Brain microvascular endothelial cell (primary cell): Measurements from ENCODE around the gene RHD.
"Not testable (repeated sequence)": the region's sequence is repeated elsewhere in the genome, so short reads cannot be mapped to it uniquely, and the experiment has no call there.

Experiments
- DNase-seq: peaks from one replicate; pipeline ENCODE4 v3.0.0-alpha.2; 2020
- H3K27ac ChIP-seq: fragments of 250-450 bp; sonication (Bioruptor Pico); 2 replicates; pipeline ENCODE4 v1.5.1; 2020; ENCODE audit warnings: mild to moderate bottlenecking, moderate library complexity
- H3K27me3 ChIP-seq: fragments of 250-450 bp; sonication (Bioruptor Pico); replicated peaks from 2 replicates; pipeline ENCODE4 v1.5.1; 2020; ENCODE audit warnings: mild to moderate bottlenecking
- H3K36me3 ChIP-seq: fragments of 250-450 bp; sonication (Bioruptor Pico); replicated peaks from 2 replicates; pipeline ENCODE4 v1.5.1; 2020; ENCODE audit warnings: mild to moderate bottlenecking
- H3K4me3 ChIP-seq: 2 replicates; pipeline ENCODE4 v1.5.1; 2011; ENCODE audit warnings: low read depth, mild to moderate bottlenecking, control low read depth, low read length, moderate library complexity
- CTCF ChIP-seq: IDR thresholded peaks from 2 replicates; pipeline ENCODE4 v1.5.1; 2011; ENCODE audit warnings: low read depth, mild to moderate bottlenecking, moderate library complexity, low read length, control low read depth, inconsistent platforms; ENCODE audit errors: missing control alignments
- in situ Hi-C: cut with HindIII; loops from 2 replicates; pipeline ENCODE4 v1.10.0; 2017; ENCODE audit warnings: low sequenced_read_pairs, low pct_ligation_motif_present

The RHD gene

GRCh38 chr1:25256578-25256965 is 15.7 kb upstream of the RHD start:
- no peak for DNase-seq
- in situ Hi-C loops, result no loop called here
- peak overlapping the region; percentile 25 for H3K27ac ChIP-seq
- H3K4me3 ChIP-seq, result no peak overlapping the region
- TF ChIP-seq CTCF, result no peak
- H3K36me3 ChIP-seq, result no peaks in the 10 kb centered on the region
- no peaks in the 10 kb centered on the region for H3K27me3 ChIP-seq

DNA sequence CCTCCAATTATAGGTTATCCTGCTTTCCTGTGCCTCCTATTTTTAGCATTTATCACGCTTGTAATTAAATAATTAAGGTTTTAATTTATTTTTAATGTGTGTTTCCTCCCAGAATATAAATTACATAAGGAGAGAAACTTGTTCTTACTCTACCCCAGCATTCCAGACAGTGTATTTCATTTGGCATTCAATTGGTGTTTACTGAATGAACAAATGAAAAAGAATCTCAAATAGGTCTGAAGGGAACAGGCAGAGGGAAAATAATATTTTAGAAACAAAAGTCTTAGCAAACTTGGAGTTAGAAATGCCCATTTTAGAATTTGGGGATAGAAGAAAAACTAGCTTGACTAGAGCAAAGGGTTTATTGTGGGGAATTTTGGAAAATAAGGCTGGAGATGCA is 15.1 kb upstream of the RHD start:
- peak overlapping the region; percentile 25 for H3K27ac ChIP-seq
- no peak overlapping the region for H3K4me3 ChIP-seq
- DNase-seq, result no peak
- in situ Hi-C loops, result no loop called here
- H3K27me3 ChIP-seq, result no peaks in the 10 kb centered on the region
- TF ChIP-seq CTCF, result no peak
- H3K36me3 ChIP-seq, result no peaks in the 10 kb centered on the region

GRCh38 chr1:25259813-25260212 is 12.5 kb upstream of the RHD start:
- H3K4me3 ChIP-seq, H3K27me3 ChIP-seq, in situ Hi-C loops, H3K36me3 ChIP-seq: not testable (repeated sequence)
- DNase-seq, result peak; percentile 29
- H3K27ac ChIP-seq, result peak overlapping the region; percentile 49
- TF ChIP-seq CTCF, result peak; percentile 44

DNA sequence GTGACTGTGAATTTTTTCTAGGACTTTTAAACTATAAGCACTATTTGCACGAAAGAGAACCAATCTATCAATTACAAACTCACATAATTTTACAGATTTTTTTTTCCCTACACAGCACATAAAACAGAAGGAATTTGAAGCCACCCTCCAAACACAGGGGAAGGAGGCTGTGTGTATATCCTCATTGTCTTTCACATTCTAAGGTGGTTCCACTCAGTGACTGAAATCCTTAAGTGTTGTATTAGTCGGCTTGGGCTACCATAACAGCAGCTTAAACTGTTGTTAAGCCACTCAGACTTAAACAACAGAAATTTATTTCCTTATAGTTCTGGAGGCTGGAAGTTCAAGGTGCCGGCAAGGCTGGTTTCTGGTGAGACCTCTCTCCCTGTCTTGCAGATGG is 12.0 kb upstream of the RHD start:
- H3K36me3 ChIP-seq, H3K27me3 ChIP-seq, DNase-seq, H3K4me3 ChIP-seq, in situ Hi-C loops: not testable (repeated sequence)
- H3K27ac ChIP-seq, result peak overlapping the region; percentile 49

DNA sequence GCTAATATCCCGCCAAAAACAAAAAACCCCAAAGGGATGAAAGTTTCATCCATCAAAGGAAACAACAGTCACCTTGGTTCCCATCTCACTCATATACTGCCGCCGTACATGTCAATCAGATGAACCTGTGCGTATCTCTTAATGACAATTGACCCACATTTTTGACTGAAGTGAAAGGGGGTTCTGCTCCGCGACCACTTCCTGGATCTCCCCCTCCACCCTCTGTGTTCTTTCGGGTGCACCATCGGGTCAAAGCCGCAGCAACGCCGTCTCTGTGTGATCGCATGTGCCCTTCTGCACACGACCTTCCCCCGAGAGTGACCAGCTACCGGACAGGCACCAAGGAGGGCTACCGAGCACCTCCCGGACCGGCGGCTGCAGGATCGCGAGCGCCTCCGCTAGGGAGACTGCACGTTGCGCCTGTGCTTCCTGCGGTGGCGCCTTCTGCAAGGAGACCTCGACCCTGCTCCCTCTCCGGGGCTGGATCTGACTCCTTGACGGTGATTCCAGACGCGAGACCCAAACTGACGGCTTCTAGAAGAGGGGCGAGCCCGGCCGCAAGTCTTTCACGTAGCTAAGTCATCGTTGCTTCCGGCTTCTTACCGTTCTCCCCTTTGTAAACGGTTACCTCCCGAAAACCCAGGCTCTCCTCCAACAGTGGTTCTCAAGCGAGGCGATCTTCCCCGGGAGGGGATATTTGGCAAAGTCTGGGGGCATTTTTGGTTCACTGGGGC is 5.6 kb upstream of the RHD start:
- H3K4me3 ChIP-seq, result peak overlapping the region; percentile 61
- in situ Hi-C loops, H3K27me3 ChIP-seq, DNase-seq, H3K36me3 ChIP-seq, H3K27ac ChIP-seq: not testable (repeated sequence)
- peak; percentile 28 for TF ChIP-seq CTCF

DNA sequence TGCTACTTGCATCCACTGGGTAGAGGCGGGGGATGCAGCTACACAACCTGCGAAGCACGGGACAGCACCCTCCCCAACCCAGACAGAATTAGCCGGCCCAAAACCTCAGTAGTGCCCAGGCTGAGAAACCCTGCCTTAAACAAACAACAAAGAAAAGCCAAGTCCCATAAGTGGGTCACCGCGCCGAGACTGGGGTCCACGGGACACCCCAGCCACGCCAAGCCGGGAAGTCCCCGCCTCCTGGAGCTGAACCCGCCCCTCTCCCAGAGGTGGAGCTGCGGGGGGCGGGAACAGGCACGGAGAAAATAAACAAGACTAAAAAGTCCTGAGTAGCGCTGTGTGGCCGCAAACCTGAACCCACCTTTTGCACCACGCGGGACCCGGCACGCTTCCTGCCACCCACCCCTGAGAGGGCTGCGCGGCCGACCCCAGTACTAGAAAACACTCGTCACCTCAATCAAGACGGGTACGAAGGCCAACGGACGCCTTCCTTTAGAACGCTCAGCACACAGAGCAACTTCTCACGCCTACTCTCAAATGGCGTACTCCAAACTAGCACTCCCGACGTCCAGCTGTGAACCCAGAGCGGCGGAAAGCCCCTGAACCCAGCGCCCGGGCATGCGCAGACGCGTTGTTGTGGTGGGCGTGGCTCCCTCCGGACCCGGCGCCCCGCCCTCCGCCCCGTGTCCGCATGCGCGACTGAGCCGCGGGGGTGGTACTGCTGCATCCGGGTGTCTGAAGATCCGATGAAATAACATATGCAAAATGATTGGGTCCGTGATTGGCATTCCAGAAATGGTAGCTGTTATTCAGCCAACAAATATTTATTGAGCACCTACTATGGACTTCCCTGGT is 4.8 kb upstream of the RHD start:
- peak overlapping the region; percentile 64 for H3K4me3 ChIP-seq
- H3K27me3 ChIP-seq, in situ Hi-C loops, H3K36me3 ChIP-seq: not testable (repeated sequence)
- DNase-seq, result peak; percentile 87
- peak overlapping the region; percentile 54 for H3K27ac ChIP-seq

DNA sequence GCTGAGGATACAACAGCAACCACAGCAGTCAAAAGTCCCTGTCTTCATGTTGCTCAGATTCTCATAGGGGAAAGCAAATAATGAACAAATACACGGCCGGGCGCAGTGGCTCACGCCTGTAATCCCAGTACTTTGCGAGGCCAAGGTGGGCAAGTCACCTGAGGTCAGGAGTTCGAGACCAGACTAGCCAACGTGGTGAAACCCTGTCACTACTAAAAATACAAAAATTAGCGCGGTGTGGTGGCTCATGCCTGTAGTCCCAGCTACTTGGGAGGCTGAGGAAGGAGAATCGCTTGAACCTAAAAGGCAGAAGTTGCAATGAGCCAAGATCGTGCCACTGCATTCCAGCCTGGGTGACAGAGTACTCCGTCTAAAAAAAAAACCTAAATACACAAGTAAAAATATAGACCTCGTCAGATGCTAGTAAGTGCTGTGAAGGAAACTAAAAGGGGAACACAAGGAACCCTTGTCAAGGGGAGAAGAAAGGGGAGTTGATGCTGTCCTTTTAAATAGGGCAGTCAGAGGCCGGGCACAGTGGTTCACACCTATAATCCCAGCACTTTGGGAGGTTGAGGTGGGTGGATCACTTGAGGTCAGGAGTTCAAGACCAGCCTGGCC is 4.1 kb upstream of the RHD start:
- in situ Hi-C loops, DNase-seq, H3K36me3 ChIP-seq, H3K27ac ChIP-seq, H3K27me3 ChIP-seq: not testable (repeated sequence)
- H3K4me3 ChIP-seq, result peak overlapping the region; percentile 39

DNA sequence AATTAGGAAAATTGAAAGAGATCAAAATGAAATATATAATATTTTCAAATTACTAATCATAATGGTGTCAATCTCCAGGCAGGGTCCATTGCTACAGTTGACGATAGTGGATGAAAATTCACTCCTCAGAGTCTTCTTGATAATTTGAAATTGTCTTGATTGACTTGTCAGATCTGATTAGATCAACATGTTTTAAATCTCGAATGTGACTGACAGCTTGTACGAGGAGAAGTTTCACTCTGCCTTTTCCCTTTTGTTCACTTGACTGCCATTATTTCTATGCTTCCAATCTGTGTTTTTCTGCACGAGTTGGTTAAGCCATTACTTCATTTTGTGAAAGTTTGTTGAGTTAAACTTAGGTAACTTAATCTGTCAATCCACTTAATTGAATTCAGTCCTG is 3.3 kb downstream of the RHD start:
- in situ Hi-C loops, H3K27me3 ChIP-seq, DNase-seq: not testable (repeated sequence)

GRCh38 chr1:25277295-25277694 is 5.0 kb downstream of the RHD start:
- H3K36me3 ChIP-seq, in situ Hi-C loops, H3K27ac ChIP-seq, DNase-seq, H3K4me3 ChIP-seq, H3K27me3 ChIP-seq: not testable (repeated sequence)

More for the DNA sequence above, 3.3 kb downstream of the RHD start:
- H3K36me3 ChIP-seq, H3K4me3 ChIP-seq, H3K27ac ChIP-seq: not testable (repeated sequence)

DNA sequence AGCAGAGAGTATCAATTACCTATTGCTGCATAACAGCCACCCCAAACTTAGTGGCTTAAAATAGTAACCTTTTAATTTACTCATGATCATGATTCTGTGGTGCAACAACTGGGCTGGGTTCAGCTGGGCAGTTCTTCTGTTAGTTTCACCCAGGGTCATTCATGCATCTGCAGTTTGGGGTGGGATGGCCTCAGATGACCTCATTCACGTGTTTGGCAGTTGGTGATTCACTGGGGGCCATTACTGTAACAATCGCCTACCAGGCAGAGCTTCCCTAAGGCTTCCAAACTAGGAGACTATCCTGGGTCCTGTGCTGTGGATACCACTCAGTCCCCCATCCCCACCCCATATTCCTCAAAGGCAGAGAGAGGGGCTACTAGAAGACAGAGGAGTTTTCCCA is 6.0 kb downstream of the RHD start:
- H3K36me3 ChIP-seq, H3K27ac ChIP-seq, in situ Hi-C loops, H3K4me3 ChIP-seq, DNase-seq, H3K27me3 ChIP-seq: not testable (repeated sequence)
